Adrenal gland (tissue), 5 donors: ENCODE results near the gene GPR151.

Experiments
- CTCF ChIP-seq, 6 experiments: fragments of 450-650 bp in 4 of 6; fragments of 200-600 bp in 2 of 6; sonication (generic) in 1 of 6; IDR thresholded peaks; 1 replicate in 5 of 6; 2 replicates in 1 of 6; pipeline versions ENCODE4 v1.5.1 to v1.8.0; 2016 to 2021; ENCODE audit warnings: antibody characterized with exemption in 6 of 6, mild to moderate bottlenecking in 2 of 6, moderate library complexity in 1 of 6
- POLR2A ChIP-seq, 2 donors: fragments of 450-650 bp; IDR thresholded peaks; one replicate each; pipeline ENCODE4 v1.6.1; 2017; ENCODE audit warnings: antibody characterized with exemption in 2 of 2, mild to moderate bottlenecking in 2 of 2, moderate library complexity in 1 of 2
- donor health status: DM: no; HTN: no; CAD: no.

- no peak for TF ChIP-seq POLR2A (IDR thresholded peaks at IDR 0.05)
- no peak for TF ChIP-seq CTCF (IDR thresholded peaks at IDR 0.05)
Observed at GRCh38 chr5:146507428-146507827, 8.6 kb downstream of the GPR151 start.
